SK-N-SH treated with all-trans-retinoic acid at 6 μM for 48 hours (cell line): ENCODE results near the gene STMP1.

Experiments
- BACH2 ChIP-seq: fragments of 250-450 bp; sonication (Bioruptor Pico); IDR thresholded peaks from 2 replicates; pipeline ENCODE4 v1.9.0; 2021; ENCODE audit warnings: mild to moderate bottlenecking, borderline replicate concordance
- ESRRG ChIP-seq: fragments of 250-450 bp; sonication (Bioruptor Pico); IDR thresholded peaks from 2 replicates; pipeline ENCODE4 v1.6.1; 2021; ENCODE audit warnings: mild to moderate bottlenecking
- GLIS3 ChIP-seq: fragments of 250-450 bp; sonication (Bioruptor Pico); IDR thresholded peaks from 2 replicates; pipeline ENCODE4 v1.5.0; 2020; ENCODE audit warnings: mild to moderate bottlenecking, moderate library complexity
- OSR1 ChIP-seq: fragments of 250-450 bp; sonication (Bioruptor Pico); IDR thresholded peaks from 2 replicates; pipeline ENCODE4 v1.8.0; 2022; ENCODE audit warnings: moderate library complexity, mild to moderate bottlenecking, inconsistent platforms
- SNAI2 ChIP-seq: fragments of 250-450 bp; sonication (Bioruptor Pico); IDR thresholded peaks from 2 replicates; pipeline ENCODE4 v1.5.0; 2020; ENCODE audit warnings: mild to moderate bottlenecking, moderate library complexity
- TOX ChIP-seq: fragments of 250-450 bp; sonication (Bioruptor Pico); IDR thresholded peaks from 2 replicates; pipeline ENCODE4 v1.8.0; 2021; ENCODE audit warnings: mild to moderate bottlenecking, moderate library complexity, borderline replicate concordance
- ZFP3 ChIP-seq: fragments of 250-450 bp; sonication (Bioruptor Pico); IDR thresholded peaks from 2 replicates; pipeline ENCODE4 v1.5.0; 2020; ENCODE audit warnings: mild to moderate bottlenecking, moderate library complexity
- ZFP30 ChIP-seq: fragments of 450-650 bp; formaldehyde crosslinking; IDR thresholded peaks from 2 replicates; pipeline ENCODE4 v1.5.0; 2022; ENCODE audit warnings: mild to moderate bottlenecking, moderate library complexity
- ZNF565 ChIP-seq: fragments of 450-650 bp; formaldehyde crosslinking; conservative IDR thresholded peaks from 2 replicates; pipeline ENCODE4 v1.5.0; 2020; ENCODE audit warnings: low read depth, mild to moderate bottlenecking, moderate library complexity
- ZNF8 ChIP-seq: fragments of 450-650 bp; formaldehyde crosslinking; IDR thresholded peaks from 2 replicates; pipeline ENCODE4 v1.5.0; 2020; ENCODE audit warnings: mild to moderate bottlenecking, moderate library complexity
- TF ChIP-seq, protein P1 (sequence below): fragments of 250-450 bp; sonication (Bioruptor Pico); IDR thresholded peaks from 2 replicates; pipeline ENCODE4 v1.8.0; 2020; ENCODE audit warnings: mild to moderate bottlenecking, moderate library complexity, borderline replicate concordance
- TF ChIP-seq, protein P2 (sequence below): fragments of 250-450 bp; sonication (Bioruptor Pico); IDR thresholded peaks from 2 replicates; pipeline ENCODE4 v1.8.0; 2021; ENCODE audit warnings: low read depth, mild to moderate bottlenecking, moderate library complexity, borderline replicate concordance
- TF ChIP-seq, protein P3 (sequence below): fragments of 250-450 bp; sonication (Bioruptor Pico); IDR thresholded peaks from 2 replicates; pipeline ENCODE4 v1.5.1; 2021; ENCODE audit warnings: mild to moderate bottlenecking, moderate library complexity
- TF ChIP-seq, protein P4 (sequence below): fragments of 250-450 bp; sonication (Bioruptor Pico); IDR thresholded peaks from 2 replicates; pipeline ENCODE4 v1.5.1; 2020; ENCODE audit warnings: low read depth, mild to moderate bottlenecking, moderate library complexity

DNA sequence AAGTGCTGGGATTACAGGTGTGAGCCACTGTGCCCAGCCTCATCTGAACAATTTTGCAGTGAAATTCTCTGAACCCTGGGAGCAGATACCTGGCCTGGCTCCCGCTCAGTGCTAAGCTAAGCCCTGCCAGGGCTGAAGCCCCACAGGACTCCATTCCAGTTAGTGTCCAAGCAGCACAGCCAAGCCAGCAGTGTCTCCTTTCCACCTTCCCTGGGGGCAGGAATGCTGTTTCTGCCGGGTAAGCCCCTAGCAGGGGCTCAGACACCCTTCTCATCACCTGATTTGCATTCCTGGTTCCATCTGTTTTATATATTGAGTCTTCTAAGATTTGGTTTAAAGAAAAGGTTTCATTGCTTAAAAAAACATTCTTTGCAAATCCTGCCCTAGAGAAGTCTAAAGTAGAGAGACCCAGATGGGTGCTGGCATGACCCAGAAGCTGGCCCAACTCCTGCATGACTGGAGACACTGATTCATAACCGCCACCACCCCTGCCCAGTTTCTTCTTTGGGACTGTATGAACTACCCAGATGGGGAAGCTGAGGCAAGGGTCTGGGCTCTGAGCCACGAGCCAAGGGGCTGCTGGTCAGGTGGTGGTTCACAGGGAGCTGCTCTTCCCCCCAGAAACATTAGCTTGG lies 51.6 kb downstream of the STMP1 start:
- TF ChIP-seq OSR1 (no peak), GLIS3 (CRISPR knock-in tag) (no peak), TOX (CRISPR knock-in tag) (no peak), SNAI2 (CRISPR knock-in tag) (no peak), BACH2 (CRISPR knock-in tag) (no peak), ZFP30 (no peak), ESRRG (CRISPR knock-in tag) (no peak), ZFP3 (CRISPR knock-in tag) (no peak), ZNF565 (CRISPR knock-in tag) (no peak), ZNF8 (CRISPR knock-in tag) (no peak)
- TF ChIP-seq, protein P1, sequence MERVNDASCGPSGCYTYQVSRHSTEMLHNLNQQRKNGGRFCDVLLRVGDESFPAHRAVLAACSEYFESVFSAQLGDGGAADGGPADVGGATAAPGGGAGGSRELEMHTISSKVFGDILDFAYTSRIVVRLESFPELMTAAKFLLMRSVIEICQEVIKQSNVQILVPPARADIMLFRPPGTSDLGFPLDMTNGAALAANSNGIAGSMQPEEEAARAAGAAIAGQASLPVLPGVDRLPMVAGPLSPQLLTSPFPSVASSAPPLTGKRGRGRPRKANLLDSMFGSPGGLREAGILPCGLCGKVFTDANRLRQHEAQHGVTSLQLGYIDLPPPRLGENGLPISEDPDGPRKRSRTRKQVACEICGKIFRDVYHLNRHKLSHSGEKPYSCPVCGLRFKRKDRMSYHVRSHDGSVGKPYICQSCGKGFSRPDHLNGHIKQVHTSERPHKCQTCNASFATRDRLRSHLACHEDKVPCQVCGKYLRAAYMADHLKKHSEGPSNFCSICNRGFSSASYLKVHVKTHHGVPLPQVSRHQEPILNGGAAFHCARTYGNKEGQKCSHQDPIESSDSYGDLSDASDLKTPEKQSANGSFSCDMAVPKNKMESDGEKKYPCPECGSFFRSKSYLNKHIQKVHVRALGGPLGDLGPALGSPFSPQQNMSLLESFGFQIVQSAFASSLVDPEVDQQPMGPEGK (CRISPR knock-in tag), result no peak
- TF ChIP-seq, protein P2, sequence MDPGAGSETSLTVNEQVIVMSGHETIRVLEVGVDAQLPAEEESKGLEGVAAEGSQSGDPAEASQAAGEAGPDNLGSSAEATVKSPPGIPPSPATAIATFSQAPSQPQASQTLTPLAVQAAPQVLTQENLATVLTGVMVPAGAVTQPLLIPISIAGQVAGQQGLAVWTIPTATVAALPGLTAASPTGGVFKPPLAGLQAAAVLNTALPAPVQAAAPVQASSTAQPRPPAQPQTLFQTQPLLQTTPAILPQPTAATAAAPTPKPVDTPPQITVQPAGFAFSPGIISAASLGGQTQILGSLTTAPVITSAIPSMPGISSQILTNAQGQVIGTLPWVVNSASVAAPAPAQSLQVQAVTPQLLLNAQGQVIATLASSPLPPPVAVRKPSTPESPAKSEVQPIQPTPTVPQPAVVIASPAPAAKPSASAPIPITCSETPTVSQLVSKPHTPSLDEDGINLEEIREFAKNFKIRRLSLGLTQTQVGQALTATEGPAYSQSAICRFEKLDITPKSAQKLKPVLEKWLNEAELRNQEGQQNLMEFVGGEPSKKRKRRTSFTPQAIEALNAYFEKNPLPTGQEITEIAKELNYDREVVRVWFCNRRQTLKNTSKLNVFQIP (CRISPR knock-in tag), result no peak
- TF ChIP-seq, protein P3, sequence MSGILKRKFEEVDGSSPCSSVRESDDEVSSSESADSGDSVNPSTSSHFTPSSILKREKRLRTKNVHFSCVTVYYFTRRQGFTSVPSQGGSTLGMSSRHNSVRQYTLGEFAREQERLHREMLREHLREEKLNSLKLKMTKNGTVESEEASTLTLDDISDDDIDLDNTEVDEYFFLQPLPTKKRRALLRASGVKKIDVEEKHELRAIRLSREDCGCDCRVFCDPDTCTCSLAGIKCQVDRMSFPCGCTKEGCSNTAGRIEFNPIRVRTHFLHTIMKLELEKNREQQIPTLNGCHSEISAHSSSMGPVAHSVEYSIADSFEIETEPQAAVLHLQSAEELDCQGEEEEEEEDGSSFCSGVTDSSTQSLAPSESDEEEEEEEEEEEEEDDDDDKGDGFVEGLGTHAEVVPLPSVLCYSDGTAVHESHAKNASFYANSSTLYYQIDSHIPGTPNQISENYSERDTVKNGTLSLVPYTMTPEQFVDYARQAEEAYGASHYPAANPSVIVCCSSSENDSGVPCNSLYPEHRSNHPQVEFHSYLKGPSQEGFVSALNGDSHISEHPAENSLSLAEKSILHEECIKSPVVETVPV, result no peak
- TF ChIP-seq, protein P4, sequence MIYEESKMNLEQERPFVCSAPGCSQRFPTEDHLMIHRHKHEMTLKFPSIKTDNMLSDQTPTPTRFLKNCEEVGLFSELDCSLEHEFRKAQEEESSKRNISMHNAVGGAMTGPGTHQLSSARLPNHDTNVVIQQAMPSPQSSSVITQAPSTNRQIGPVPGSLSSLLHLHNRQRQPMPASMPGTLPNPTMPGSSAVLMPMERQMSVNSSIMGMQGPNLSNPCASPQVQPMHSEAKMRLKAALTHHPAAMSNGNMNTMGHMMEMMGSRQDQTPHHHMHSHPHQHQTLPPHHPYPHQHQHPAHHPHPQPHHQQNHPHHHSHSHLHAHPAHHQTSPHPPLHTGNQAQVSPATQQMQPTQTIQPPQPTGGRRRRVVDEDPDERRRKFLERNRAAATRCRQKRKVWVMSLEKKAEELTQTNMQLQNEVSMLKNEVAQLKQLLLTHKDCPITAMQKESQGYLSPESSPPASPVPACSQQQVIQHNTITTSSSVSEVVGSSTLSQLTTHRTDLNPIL (CRISPR knock-in tag), result no peak
